K562 (cell line): ENCODE results near the gene CTIF. TPM values are rescaled to one million over a fixed set of nuclear protein-coding genes. Genes with fewer than 3 reads are reported as not detected.

Experiments
- ATAC-seq: fragments of 200-7000 bp; cut with Tn5 transposase; 3 replicates; pipeline ENCODE4 v1.9.1; 2020; ENCODE audit warnings: moderate library complexity
- BruUV-seq: library from RNA; stranded (reverse); fragments of 400-500 nt; replicated peaks from 2 replicates; lab custom pipeline; 2021; lab: Mats Ljungman, UMichigan
- CTCF ChIA-PET: fragments of 300-600 bp; formaldehyde crosslinking; extraction: SDS; loops from one replicate; lab custom pipeline; 2021; ENCODE audit warnings: low intra/inter-chr PET ratio; lab: Yijun Ruan, JAX
- POLR2A ChIA-PET: fragments of 300-600, 350-650 bp; sonication (Branson Sonifier 250); formaldehyde crosslinking; extraction: SDS; loops from one replicate; lab custom pipeline; 2021; ENCODE audit warnings: antibody characterized with exemption, inconsistent platforms; lab: Yijun Ruan, JAX
- DNase-seq, 4 experiments: peaks; one replicate each; pipeline versions ENCODE4 v3.0.0 to v3.0.0-alpha.2; 2011 to 2018; ENCODE audit warnings: low spot score in 3 of 4, mixed read lengths in 3 of 4; ENCODE audit errors: extremely low read depth in 1 of 4
- FAIRE-seq: peaks from 2 replicates; lab custom pipeline; 2011; peaks lifted over from hg19 to GRCh38; lab: Jason Lieb, UNC
- H2AFZ ChIP-seq: 2 replicates; pipeline ENCODE4 v1.6.0; 2011; ENCODE audit warnings: low read depth, low read length, control low read depth, inconsistent platforms
- H3K27ac ChIP-seq: fragments of 200-600 bp; 3 replicates; pipeline ENCODE4 v1.8.0; 2011; ENCODE audit warnings: low read depth, mild to moderate bottlenecking, control low read depth, inconsistent platforms, low read length, moderate library complexity, mixed read lengths; ENCODE audit errors: extremely low read depth
- H3K27me3 ChIP-seq, 2 experiments: fragments of 300-600 bp in 1 of 2; 2 replicates in 1 of 2; 3 replicates in 1 of 2; pipeline versions ENCODE4 v1.6.0 to v1.8.0; 2011; ENCODE audit warnings: inconsistent platforms in 2 of 2, low read length in 2 of 2, mild to moderate bottlenecking in 1 of 2, mixed read lengths in 1 of 2, moderate library complexity in 1 of 2; ENCODE audit not compliant: control insufficient read depth in 2 of 2, insufficient read depth in 2 of 2
- H3K36me3 ChIP-seq: fragments of 300-600 bp; 3 replicates; pipeline ENCODE4 v1.8.0; 2011; ENCODE audit warnings: mild to moderate bottlenecking, low read length, inconsistent platforms; ENCODE audit not compliant: control insufficient read depth, insufficient read depth
- H3K4me1 ChIP-seq, 2 experiments: fragments of 200-600 bp in 1 of 2; replicated peaks in 1 of 2; 2 replicates in 1 of 2; 3 replicates in 1 of 2; pipeline versions ENCODE4 v1.5.1 to v1.8.0; 2011; ENCODE audit warnings: inconsistent platforms in 2 of 2, low read length in 2 of 2, mild to moderate bottlenecking in 1 of 2, mixed read lengths in 1 of 2, moderate library complexity in 1 of 2; ENCODE audit not compliant: control insufficient read depth in 2 of 2, insufficient read depth in 2 of 2
- H3K4me2 ChIP-seq: 2 replicates; pipeline ENCODE4 v1.6.1; 2011; ENCODE audit warnings: low read length, control low read depth, inconsistent platforms, mixed read lengths; ENCODE audit not compliant: insufficient read depth
- H3K4me3 ChIP-seq: fragments of 200-600 bp; sonication (generic), shearing (Covaris generic); 2 replicates; pipeline ENCODE4 v1.5.1; 2016; ENCODE audit warnings: control low read depth, inconsistent platforms
- H3K79me2 ChIP-seq: fragments of 200-600 bp; 3 replicates; pipeline ENCODE4 v1.8.0; 2011; ENCODE audit warnings: low read length, inconsistent platforms; ENCODE audit not compliant: control insufficient read depth, insufficient read depth
- H3K9ac ChIP-seq, 2 experiments: 2 replicates each; pipeline versions ENCODE4 v1.6.0 to v1.6.1; 2011; ENCODE audit warnings: low read depth in 2 of 2, low read length in 2 of 2, control low read depth in 1 of 2, inconsistent platforms in 1 of 2, mild to moderate bottlenecking in 1 of 2, mixed read lengths in 1 of 2; ENCODE audit not compliant: insufficient read depth in 1 of 2
- H3K9me1 ChIP-seq: one replicate; pipeline ENCODE4 v1.6.0; 2011; ENCODE audit warnings: inconsistent platforms, mild to moderate bottlenecking, low read length, moderate library complexity; ENCODE audit not compliant: control insufficient read depth, insufficient read depth
- H3K9me3 ChIP-seq: replicated peaks from 2 replicates; pipeline ENCODE4 v1.5.1; 2011; ENCODE audit warnings: low read depth, low read length, inconsistent platforms; ENCODE audit not compliant: control insufficient read depth, insufficient read depth
- H4K20me1 ChIP-seq: replicated peaks from 2 replicates; pipeline ENCODE4 v1.6.1; 2011; ENCODE audit warnings: low read length, inconsistent platforms, mixed read lengths; ENCODE audit not compliant: control insufficient read depth, insufficient read depth
- BRCA1 ChIP-seq, 2 experiments: fragments of 450-650 bp in 1 of 2; sonication (generic) in 1 of 2; formaldehyde crosslinking in 1 of 2; IDR thresholded peaks; 2 replicates each; pipeline versions ENCODE4 v1.5.0 to v1.6.1; 2017 to 2020; ENCODE audit warnings: mild to moderate bottlenecking in 1 of 2, missing genetic modification reagents in 1 of 2
- EP400 ChIP-seq: fragments of 450-650 bp; IDR thresholded peaks from 2 replicates; pipeline ENCODE4 v1.6.1; 2017; ENCODE audit warnings: antibody characterized with exemption, mild to moderate bottlenecking, moderate library complexity
- EWSR1 ChIP-seq: fragments of 450-650 bp; IDR thresholded peaks from 2 replicates; pipeline ENCODE4 v1.6.1; 2018; ENCODE audit warnings: borderline replicate concordance, mild to moderate bottlenecking, low read depth, moderate library complexity; ENCODE audit not compliant: partially characterized antibody
- HNRNPK ChIP-seq: fragments of 200-400 bp; formaldehyde crosslinking; IDR thresholded peaks from one replicate; pipeline ENCODE4 v1.6.1; 2018; ENCODE audit warnings: mild to moderate bottlenecking, low read depth, low read length; ENCODE audit not compliant: poor library complexity, severe bottlenecking
- NR2C1 ChIP-seq, 2 experiments: fragments of 450-650 bp; IDR thresholded peaks; 2 replicates each; pipeline ENCODE4 v1.6.1; 2017; ENCODE audit warnings: mild to moderate bottlenecking in 2 of 2, antibody characterized with exemption in 1 of 2, inconsistent platforms in 1 of 2, missing compliant biosample characterization in 1 of 2, missing genetic modification characterization in 1 of 2
- NUFIP1 ChIP-seq: fragments of 450-650 bp; IDR thresholded peaks from 2 replicates; pipeline ENCODE4 v1.6.1; 2018; ENCODE audit not compliant: partially characterized antibody
- PHB2 ChIP-seq: fragments of 450-650 bp; IDR thresholded peaks from 2 replicates; pipeline ENCODE4 v1.6.1; 2017; ENCODE audit warnings: low read depth
- SLC30A9 ChIP-seq: fragments of 250-450 bp; sonication (Bioruptor Pico); IDR thresholded peaks from 2 replicates; pipeline ENCODE4 v1.8.0; 2022; ENCODE audit warnings: mild to moderate bottlenecking, moderate library complexity
- WGBS: fragments of 100-300 bp; shearing (Covaris generic); methylation state at CpG from one replicate; pipeline ENCODE4 v1.1.6; 2016; ENCODE audit warnings: low coverage, mixed read lengths; ENCODE audit not compliant: insufficient coverage; ENCODE audit errors: missing lambda C conversion rate; 5-methylcytosine and 5-hydroxymethylcytosine counted together
- in situ Hi-C: fragments of 300-500 bp; cut with MboI; formaldehyde crosslinking; loops from 4 replicates; pipeline ENCODE4 v1.15.0; 2018; ENCODE audit warnings: inconsistent platforms, mixed read lengths
- intact Hi-C: fragments of 100-400 bp; cut with micrococcal nuclease; formaldehyde crosslinking; loops from 2 replicates; pipeline ENCODE4 v1.14.2; 2022
- polyA plus RNA-seq, 8 experiments: library from polyadenylated mRNA; depleted of rRNA in 4 of 8; stranded (reverse) in 5 of 8; unstranded in 3 of 8; fragments of >200 nt; fragmentation: Nextera tagmentation in 2 of 8; fragmentation: Illumina TruSeq in 1 of 8; extraction: Ambion mirVana in 2 of 8; extraction: Trizol in 1 of 8; gene quantifications; 2 replicates each; pipeline versions ENCODE4 v1.2.1 to v1.2.3, GENCODE V29; 2011 to 2014; ENCODE audit warnings: inconsistent platforms in 1 of 8, missing spikeins in 1 of 8
- total RNA-seq, 7 experiments: library from RNA; depleted of rRNA in 6 of 7; stranded (reverse); fragments of >200 nt in 6 of 7; fragmentation: Illumina TruSeq in 2 of 7; extraction: Trizol in 2 of 7; gene quantifications; 2 replicates each; pipeline versions ENCODE4 v1.2.1 to v1.2.3, GENCODE V29; 2011 to 2021; ENCODE audit warnings: low replicate concordance in 1 of 7
- TF ChIP-seq, protein P1 (sequence below): fragments of 250-450 bp; sonication (Bioruptor Pico); IDR thresholded peaks from 2 replicates; pipeline ENCODE4 v1.4.0; 2020; ENCODE audit warnings: mild to moderate bottlenecking
- TF ChIP-seq, protein P2 (sequence below): sonication (generic); formaldehyde crosslinking; IDR thresholded peaks from 2 replicates; pipeline ENCODE4 v1.8.1; 2023; ENCODE audit warnings: mild to moderate bottlenecking, missing genetic modification reagents
- TF ChIP-seq, protein P3 (sequence below): fragments of 450-650 bp; formaldehyde crosslinking; IDR thresholded peaks from 2 replicates; pipeline ENCODE4 v1.4.0; 2020; ENCODE audit warnings: mild to moderate bottlenecking
- TF ChIP-seq, protein P4 (sequence below): fragments of 250-450 bp; sonication (Bioruptor Pico); IDR thresholded peaks from 2 replicates; pipeline ENCODE4 v1.8.0; 2021; ENCODE audit warnings: mild to moderate bottlenecking, moderate library complexity

CTIF gene
- total and polyA plus RNA-seq, 9 of the 15 experiments (the other 6 are each of a cell fraction or from before 2014, with no cell fraction given): 0.17 to 11.5 (median 2.2) TPM

DNA sequence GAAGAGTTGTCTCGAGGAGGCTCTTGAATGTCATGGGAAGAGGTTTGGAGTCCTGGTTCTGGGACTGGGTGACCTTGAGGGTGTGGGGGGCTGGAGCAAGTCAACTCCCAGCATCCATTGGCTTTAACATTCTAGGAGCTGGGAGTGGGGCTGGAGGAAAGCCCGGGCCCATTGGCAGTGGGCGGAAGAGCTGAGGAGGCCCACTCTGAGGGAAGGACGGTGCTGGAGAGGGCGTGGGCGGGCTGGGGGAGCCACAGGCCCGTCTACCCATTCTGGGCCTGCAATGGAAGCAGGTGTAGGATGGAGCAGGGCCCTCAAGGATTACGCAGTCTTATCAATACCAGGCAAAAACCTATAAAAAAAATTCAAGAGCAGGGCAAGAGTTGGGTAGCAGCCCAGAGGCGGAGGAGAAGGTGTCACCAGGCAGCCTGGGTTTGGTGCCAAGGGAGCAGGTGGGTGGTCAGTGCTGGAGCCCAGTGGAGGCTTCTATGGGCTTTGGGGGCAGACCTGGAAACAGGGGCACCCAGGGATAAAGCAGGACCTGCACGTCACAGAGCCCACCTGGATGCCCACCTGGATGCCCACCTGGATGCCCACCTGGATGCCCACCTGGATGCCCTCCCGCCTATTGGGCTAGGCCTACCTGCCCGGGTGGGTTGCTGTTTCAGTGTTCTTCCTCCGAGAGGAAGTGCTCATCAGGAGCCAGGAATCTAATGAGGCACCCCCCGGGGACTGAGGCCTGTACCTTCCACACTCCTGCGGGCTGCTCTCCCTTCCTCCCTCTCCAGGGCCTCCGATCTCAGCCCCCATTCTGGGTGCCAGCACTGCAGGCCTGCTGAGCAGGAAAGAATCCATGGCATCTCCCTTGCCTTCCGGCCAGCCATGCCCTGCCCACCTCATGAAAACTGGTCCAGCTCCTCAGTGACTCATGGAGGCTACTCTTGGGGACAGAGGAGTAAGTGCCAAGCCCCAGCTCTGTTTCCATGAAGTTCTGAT, 71.3 kb downstream of the CTIF start:
- Histone ChIP-seq H3K4me3 (no peak overlapping the region), H3K36me3 (no peaks in the 10 kb centered on the region), H3K9ac (no peak overlapping the region), H3K9me3 (no peaks in the 10 kb centered on the region), H3K79me2 (no peaks in the 10 kb centered on the region), H2AFZ (no peak overlapping the region), H3K4me2 (no peak overlapping the region), H4K20me1 (peaks cover 39% of the 10 kb centered on the region), H3K9me1 (no peaks in the 10 kb centered on the region), H3K27ac (no peak overlapping the region), H3K27me3 (no peaks in the 10 kb centered on the region), H3K4me1 (peaks cover 5 to 6% of the 10 kb centered on the region in 2 experiments; a peak in 3 of 5 replicates)
- BruUV-seq: no TSS peak
- 56% methylated on average over 9 of the region's 17 CpGs for WGBS
- DNase-seq (no peak), ATAC-seq (no peak), FAIRE-seq (no peak)
- ChIA-PET CTCF (no interaction called here), POLR2A (interaction anchor here (1.1 to 1.3 kb wide), 2 partner anchors 9 to 11 kb away, joined by 3 to 4 read pairs; no protein-coding TSS in a partner anchor)
- intact Hi-C loops: loop anchor here (5.0 to 10.0 kb wide), 2 partner anchors 52 to 65 kb away; no protein-coding TSS in a partner anchor
- in situ Hi-C loops: no loop called here
- no peak for TF ChIP-seq SLC30A9 (CRISPR knock-in tag)
- TF ChIP-seq, protein P1, sequence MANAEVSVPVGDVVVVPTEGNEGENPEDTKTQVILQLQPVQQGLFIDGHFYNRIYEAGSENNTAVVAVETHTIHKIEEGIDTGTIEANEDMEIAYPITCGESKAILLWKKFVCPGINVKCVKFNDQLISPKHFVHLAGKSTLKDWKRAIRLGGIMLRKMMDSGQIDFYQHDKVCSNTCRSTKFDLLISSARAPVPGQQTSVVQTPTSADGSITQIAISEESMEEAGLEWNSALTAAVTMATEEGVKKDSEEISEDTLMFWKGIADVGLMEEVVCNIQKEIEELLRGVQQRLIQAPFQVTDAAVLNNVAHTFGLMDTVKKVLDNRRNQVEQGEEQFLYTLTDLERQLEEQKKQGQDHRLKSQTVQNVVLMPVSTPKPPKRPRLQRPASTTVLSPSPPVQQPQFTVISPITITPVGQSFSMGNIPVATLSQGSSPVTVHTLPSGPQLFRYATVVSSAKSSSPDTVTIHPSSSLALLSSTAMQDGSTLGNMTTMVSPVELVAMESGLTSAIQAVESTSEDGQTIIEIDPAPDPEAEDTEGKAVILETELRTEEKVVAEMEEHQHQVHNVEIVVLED (CRISPR knock-in tag): no peak
- no peak for TF ChIP-seq PHB2
- TF ChIP-seq, protein P2, sequence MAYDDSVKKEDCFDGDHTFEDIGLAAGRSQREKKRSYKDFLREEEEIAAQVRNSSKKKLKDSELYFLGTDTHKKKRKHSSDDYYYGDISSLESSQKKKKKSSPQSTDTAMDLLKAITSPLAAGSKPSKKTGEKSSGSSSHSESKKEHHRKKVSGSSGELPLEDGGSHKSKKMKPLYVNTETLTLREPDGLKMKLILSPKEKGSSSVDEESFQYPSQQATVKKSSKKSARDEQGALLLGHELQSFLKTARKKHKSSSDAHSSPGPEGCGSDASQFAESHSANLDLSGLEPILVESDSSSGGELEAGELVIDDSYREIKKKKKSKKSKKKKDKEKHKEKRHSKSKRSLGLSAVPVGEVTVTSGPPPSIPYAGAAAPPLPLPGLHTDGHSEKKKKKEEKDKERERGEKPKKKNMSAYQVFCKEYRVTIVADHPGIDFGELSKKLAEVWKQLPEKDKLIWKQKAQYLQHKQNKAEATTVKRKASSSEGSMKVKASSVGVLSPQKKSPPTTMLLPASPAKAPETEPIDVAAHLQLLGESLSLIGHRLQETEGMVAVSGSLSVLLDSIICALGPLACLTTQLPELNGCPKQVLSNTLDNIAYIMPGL (CRISPR knock-in tag): no peak
- TF ChIP-seq EP400: no peak
- TF ChIP-seq BRCA1 (IDR thresholded peaks at IDR 0.05): no peak
- no peak for TF ChIP-seq BRCA1 (CRISPR knock-in tag; IDR thresholded peaks at IDR 0.05)
- TF ChIP-seq, protein P3, sequence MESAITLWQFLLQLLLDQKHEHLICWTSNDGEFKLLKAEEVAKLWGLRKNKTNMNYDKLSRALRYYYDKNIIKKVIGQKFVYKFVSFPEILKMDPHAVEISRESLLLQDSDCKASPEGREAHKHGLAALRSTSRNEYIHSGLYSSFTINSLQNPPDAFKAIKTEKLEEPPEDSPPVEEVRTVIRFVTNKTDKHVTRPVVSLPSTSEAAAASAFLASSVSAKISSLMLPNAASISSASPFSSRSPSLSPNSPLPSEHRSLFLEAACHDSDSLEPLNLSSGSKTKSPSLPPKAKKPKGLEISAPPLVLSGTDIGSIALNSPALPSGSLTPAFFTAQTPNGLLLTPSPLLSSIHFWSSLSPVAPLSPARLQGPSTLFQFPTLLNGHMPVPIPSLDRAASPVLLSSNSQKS (CRISPR knock-in tag): no peak
- TF ChIP-seq NUFIP1: no peak
- no peak for TF ChIP-seq HNRNPK
- no peak for TF ChIP-seq NR2C1 (IDR thresholded peaks at IDR 0.05)
- TF ChIP-seq NR2C1 (tag; IDR thresholded peaks at IDR 0.05): no peak
- TF ChIP-seq EWSR1: no peak
- TF ChIP-seq, protein P4, sequence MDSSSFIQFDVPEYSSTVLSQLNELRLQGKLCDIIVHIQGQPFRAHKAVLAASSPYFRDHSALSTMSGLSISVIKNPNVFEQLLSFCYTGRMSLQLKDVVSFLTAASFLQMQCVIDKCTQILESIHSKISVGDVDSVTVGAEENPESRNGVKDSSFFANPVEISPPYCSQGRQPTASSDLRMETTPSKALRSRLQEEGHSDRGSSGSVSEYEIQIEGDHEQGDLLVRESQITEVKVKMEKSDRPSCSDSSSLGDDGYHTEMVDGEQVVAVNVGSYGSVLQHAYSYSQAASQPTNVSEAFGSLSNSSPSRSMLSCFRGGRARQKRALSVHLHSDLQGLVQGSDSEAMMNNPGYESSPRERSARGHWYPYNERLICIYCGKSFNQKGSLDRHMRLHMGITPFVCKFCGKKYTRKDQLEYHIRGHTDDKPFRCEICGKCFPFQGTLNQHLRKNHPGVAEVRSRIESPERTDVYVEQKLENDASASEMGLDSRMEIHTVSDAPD (CRISPR knock-in tag): no peak
